HEK293 (cell line): ENCODE data around the gene SHISA9.

Experiments used
- CTCF ChIP-seq: fragments of 450-650 bp; formaldehyde crosslinking; IDR thresholded peaks from 2 replicates; pipeline ENCODE4 v1.5.1; 2016; ENCODE audit warnings: missing biosample characterization, missing genetic modification characterization
- GLI4 ChIP-seq: fragments of 450-650 bp; formaldehyde crosslinking; IDR thresholded peaks from 2 replicates; pipeline ENCODE4 v1.5.1; 2016; ENCODE audit warnings: missing biosample characterization, missing genetic modification characterization
- ZBTB49 ChIP-seq: fragments of 450-650 bp; formaldehyde crosslinking; IDR thresholded peaks from 2 replicates; pipeline ENCODE4 v1.5.1; 2016; ENCODE audit warnings: missing biosample characterization, missing genetic modification characterization, low read depth
- ZFHX2 ChIP-seq: fragments of 450-650 bp; formaldehyde crosslinking; conservative IDR thresholded peaks from 2 replicates; pipeline ENCODE4 v1.5.1; 2016; ENCODE audit warnings: missing biosample characterization, missing genetic modification characterization
- ZNF660 ChIP-seq: fragments of 450-650 bp; IDR thresholded peaks from 2 replicates; pipeline ENCODE4 v1.5.1; 2018; ENCODE audit warnings: missing biosample characterization, mild to moderate bottlenecking, missing genetic modification characterization
- TF ChIP-seq, protein P1 (sequence below): fragments of 450-650 bp; formaldehyde crosslinking; IDR thresholded peaks from 2 replicates; pipeline ENCODE4 v1.5.1; 2016; ENCODE audit warnings: missing biosample characterization, missing genetic modification characterization

- TF ChIP-seq ZNF660 (tag by site-specific recombination) (no peak), ZFHX2 (no peak), ZBTB49 (tag by site-specific recombination) (no peak), CTCF (no peak), GLI4 (tag by site-specific recombination) (no peak)
- TF ChIP-seq, protein P1, sequence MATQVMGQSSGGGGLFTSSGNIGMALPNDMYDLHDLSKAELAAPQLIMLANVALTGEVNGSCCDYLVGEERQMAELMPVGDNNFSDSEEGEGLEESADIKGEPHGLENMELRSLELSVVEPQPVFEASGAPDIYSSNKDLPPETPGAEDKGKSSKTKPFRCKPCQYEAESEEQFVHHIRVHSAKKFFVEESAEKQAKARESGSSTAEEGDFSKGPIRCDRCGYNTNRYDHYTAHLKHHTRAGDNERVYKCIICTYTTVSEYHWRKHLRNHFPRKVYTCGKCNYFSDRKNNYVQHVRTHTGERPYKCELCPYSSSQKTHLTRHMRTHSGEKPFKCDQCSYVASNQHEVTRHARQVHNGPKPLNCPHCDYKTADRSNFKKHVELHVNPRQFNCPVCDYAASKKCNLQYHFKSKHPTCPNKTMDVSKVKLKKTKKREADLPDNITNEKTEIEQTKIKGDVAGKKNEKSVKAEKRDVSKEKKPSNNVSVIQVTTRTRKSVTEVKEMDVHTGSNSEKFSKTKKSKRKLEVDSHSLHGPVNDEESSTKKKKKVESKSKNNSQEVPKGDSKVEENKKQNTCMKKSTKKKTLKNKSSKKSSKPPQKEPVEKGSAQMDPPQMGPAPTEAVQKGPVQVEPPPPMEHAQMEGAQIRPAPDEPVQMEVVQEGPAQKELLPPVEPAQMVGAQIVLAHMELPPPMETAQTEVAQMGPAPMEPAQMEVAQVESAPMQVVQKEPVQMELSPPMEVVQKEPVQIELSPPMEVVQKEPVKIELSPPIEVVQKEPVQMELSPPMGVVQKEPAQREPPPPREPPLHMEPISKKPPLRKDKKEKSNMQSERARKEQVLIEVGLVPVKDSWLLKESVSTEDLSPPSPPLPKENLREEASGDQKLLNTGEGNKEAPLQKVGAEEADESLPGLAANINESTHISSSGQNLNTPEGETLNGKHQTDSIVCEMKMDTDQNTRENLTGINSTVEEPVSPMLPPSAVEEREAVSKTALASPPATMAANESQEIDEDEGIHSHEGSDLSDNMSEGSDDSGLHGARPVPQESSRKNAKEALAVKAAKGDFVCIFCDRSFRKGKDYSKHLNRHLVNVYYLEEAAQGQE (tag by site-specific recombination): no peak
These were observed 6.4 kb downstream of the SHISA9 start for GRCh38 chr16:12907670-12908233.
